GM18951 (cell line): ENCODE data around the gene CRYBA2.

Source experiments
- POLR2A ChIP-seq: IDR thresholded peaks from 4 replicates; pipeline ENCODE4 v1.6.1; 2011; ENCODE audit warnings: mild to moderate bottlenecking; ENCODE audit not compliant: insufficient read length, insufficient read depth; ENCODE audit errors: extremely low read depth
- in situ Hi-C: fragments of 300-500 bp; cut with MboI; formaldehyde crosslinking; loops from one replicate; pipeline ENCODE4 v1.12.0; 2022; ENCODE audit warnings: low sequenced_read_pairs, mixed read lengths, inconsistent platforms; ENCODE audit not compliant: unreplicated experiment

CRYBA2 gene, protein sequence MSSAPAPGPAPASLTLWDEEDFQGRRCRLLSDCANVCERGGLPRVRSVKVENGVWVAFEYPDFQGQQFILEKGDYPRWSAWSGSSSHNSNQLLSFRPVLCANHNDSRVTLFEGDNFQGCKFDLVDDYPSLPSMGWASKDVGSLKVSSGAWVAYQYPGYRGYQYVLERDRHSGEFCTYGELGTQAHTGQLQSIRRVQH

DNA sequence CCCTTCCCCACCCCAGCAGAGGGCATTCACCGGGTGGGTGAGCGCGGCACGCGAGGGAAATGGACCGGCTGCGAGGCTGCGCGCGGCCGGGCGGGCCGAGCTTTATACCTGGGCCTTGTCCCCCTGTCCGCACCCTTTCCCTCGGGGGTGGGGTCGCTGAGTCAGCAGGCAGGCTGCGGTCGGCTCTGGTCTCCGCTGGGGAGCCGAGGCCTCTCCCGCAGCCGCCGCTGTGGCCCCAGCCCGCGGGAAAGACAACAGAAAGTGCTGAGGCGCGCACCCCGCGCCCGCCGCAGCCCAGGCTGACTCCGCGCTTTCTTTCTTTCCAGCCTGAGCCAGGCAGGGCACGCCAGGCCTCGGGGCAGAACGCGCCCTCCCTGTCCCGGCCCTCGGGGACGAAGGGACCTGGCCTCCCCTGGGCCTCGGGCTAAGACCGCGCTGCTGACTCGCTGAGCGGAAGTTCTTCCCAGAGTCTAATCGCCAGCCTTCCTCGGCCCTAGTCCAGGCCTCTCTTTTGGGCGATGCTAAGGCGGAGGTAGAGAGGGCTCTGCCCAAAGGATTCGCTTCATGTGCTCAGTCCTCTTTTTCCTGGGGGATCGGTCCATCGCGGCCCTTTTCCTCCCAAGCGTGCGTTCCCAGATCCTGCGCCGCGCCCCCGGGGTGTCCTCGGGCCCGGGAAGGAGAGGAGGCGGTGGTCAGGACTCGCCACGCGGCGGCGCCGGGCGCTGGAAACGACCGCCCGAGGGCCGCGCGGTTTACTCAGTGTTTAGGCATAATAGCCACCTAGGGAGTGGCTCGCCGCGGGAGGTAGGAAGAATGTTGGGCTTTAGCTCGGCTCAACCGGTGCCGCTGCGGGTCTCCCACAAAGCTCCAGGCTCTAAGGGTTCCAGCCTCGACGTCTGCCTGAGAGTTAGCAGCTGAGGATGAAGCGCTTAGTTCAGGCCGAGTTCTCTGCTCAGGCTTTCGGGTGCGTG, at the start of gene CRYBA2:
Gene CRYBA2 (minus strand): TSS at position 78 of the 971 bp plus-strand sequence. CDS start 246 bp downstream, outside the sequence.
- TF ChIP-seq POLR2A: no peak
- in situ Hi-C loops: no loop called here

DNA sequence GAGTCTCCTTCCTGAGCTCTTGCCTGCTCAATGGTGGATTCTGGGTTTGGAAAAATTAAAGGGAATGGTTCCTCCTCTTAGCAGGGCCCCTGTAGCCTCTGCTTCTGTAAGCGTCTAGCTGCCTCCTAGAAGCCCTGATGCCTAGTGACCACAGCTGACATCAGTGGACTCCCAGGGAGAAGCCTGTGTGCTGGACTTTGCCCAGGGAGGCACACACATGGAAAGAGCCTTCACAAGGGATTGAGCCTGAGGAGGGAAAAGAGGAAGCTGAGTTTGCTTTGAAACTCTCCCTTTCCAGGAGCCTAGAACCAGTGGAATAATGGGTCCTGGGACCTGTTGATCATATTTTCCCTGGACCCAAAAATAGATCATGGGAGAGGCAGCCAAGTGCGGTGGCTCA, 49.5 kb upstream of the CRYBA2 start:
- TF ChIP-seq POLR2A: no peak
- in situ Hi-C loops: no loop called here

DNA sequence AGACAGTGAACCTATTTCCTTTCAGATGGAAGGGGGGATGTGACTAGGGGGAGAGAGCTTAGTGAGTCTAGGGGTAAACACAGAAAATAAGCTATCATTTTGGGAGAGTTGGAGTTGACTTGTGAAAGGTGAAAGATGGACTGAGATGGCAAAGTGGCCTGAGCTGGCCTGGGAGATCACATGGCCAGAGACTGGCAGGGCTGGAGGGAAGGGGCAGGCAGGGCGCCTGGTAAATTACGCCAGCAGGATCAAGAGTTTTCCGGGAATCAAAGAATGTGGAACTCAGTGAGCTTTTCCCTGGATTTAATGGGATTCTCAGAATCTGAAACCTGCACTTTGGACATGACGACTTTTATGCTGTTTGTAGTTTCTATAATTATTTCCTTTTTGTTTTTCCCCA, 48.9 kb upstream of the CRYBA2 start:
- in situ Hi-C loops: no loop called here
- no peak for TF ChIP-seq POLR2A

DNA sequence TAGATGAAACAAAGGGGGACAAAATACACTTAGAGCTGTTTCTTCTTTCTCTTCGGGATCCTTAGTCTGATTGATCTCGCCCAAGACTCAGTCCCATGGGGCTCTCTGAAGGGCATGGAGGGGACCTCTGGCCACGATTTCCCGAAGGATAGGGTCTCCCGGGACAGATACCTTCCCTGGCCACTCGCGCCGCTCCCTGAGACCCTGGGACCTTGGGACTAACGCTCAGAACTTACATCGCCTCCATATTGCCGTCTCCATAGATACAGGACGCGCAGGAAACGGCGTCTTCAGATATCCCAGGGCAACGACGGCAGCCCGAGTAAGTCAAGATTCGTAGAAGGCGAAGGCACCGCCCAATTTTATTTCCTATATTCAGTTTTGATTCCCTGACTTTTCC, 48.0 kb upstream of the CRYBA2 start, which contains the start of gene CFAP65:
Gene CFAP65 (minus strand): TSS at position 265 of the 400 bp plus-strand sequence. CDS start 2,468 bp downstream, outside the sequence.
- in situ Hi-C loops: no loop called here
- no peak for TF ChIP-seq POLR2A

DNA sequence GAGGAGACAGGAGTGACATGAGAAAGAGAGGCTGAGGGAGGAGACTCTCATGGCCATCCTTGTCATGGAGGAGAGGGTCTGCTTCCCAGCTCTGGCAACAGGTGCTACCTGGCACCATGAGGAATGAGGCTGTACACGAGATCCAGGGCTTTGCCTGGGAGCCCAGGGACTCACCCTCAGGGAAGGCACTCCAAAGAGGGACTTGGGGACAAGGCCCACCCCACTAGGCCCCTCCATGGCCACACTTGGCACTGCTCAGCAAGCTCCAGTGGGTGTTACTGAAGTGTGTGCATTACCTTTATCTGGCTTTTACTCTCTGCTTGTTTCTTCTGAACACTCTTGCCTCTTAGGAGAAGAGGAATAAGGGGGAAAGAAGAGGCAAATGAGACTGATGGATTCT, 45.4 kb upstream of the CRYBA2 start:
- no peak for TF ChIP-seq POLR2A
- in situ Hi-C loops: no loop called here

DNA sequence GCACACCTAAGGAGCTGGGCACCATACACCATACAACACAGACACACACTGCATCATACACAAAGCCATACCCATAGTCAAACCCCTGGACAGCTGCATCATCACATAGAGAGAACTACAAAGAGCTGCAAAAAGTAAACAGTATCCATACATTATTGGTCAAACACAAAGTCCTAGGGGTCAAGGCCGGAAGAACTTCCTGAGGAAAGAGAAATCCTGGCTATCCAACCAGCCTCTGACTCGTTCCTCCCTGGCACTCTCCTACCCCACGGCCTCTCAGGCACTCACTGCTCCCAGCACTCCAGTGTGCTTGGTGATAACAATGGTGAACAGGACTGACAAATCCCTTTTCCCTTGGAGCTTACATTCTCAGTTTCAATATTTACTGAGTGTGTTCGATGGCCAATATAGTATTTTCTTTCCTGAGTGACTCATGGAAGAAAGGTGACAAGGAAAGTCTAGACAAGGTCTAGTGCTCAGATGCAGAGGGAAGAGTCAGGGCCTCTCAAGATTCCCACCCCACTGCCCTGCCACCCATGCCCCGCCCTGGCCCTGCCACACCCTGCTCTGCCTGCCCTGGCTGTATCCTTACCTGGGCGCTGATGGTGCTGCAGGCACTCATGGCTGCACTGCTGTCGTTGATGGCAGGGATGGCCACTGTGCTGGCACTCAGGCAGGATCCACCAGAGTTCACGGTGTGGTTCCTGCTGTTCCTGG, 44.7 kb upstream of the CRYBA2 start:
- TF ChIP-seq POLR2A: no peak
- in situ Hi-C loops: no loop called here

DNA sequence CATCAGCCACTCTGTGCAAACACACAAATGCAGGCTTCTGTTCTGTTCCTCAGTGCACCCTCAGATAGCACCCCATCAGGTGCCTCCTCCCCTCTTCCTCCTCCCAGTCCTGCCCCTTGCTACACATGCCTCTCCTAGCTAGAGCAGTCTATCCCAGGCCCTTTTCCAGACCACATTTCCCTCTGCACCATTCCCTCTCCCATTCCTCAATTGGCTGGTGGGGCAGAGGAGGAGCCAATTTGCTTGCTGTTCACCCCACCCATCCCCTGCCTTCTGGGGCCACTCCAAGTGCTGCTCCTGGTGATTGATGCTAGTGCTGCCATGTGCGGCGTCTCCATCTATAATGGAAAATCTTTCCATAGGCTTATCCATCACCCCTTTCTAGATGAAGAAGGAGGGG, 42.7 kb upstream of the CRYBA2 start:
- no peak for TF ChIP-seq POLR2A
- in situ Hi-C loops: no loop called here

DNA sequence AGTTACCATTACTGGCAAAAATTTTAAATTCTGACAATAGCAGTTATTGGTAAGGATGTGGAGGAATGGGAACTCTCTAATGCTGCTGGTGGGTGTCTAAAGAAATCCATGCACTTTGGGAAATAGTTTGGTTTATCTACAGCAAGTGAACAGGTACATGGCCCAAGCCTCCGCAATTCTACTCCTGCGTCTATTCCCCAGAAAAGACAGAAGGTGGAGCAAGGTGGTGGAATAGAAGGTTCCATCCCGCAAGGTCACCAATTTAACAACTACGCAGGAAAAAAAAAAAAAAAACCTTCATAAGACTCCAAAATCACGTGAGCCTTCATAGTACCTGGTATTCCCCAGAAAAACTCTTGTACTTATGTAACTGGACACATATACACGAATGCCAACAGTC, 41.6 kb upstream of the CRYBA2 start:
- in situ Hi-C loops: no loop called here
- TF ChIP-seq POLR2A: no peak

DNA sequence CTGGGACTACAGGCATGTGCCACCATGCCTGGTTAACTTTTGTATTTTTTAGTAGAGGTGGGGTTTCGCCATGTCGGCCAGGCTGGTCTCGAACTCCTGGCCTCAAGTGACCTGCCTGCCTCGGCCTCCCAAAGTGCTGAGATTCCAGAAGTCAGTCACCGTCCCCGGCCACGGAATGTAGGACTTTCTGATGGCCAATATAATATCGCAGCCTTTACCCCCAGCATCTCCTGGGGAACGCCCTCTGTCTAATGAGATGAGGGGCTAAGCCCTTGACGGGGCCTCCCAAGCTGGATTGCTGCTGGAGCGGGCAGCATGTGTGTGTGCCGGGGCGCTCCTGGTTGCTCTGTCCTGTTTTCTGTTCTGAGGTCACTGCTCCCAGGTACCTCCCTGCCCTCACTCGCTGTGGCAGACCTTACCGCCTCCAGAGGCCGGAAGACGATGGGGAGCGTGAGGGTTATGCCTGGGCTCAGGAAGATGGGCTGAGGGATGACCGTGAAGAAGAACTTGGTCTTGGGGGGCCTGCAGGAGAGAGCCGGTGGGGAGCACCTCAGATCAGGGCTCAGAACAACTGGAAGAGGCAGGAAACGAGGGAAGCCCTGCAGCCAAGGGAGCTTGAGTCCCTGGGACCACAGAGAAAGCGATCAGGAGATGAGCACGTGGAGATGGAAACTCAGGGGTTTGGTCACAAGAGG, 39.0 kb upstream of the CRYBA2 start:
- TF ChIP-seq POLR2A: no peak
- in situ Hi-C loops: no loop called here

DNA sequence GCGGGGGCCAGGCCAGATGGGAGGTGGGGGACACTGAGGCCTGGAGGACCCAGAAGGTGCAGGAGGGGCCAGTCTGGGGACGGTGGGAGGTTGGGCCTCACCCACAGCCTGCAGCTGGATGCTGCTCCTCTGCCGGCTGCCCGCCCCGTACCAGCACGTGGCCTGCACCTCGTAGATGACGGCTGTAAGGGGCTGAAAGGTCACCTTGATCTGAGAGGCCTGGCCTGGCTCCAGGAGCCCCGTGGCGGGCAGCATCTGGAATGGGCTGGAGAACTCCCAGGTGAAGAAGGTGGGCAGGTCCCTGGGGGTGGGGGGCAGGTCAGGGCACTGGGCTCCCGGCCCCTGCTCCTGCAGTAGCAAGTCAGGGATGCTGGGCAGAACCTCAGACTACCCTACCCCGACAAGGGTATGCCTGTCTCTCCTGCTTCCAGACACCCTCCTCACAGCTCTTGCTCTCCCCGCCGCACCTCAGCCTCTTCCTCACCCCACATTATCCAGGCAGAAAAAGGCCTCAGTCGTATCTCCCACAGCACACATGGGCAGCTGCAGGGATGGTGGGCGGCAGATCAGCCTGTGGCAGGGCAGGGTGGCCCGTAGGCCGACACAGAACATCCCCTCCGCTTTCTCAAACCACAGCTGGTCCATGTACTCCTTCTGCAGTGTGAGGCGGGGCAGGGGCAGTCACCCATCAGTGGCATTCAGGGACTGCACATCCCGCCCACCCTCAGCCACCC, 38.0 kb upstream of the CRYBA2 start:
- in situ Hi-C loops: no loop called here
- TF ChIP-seq POLR2A: no peak

DNA sequence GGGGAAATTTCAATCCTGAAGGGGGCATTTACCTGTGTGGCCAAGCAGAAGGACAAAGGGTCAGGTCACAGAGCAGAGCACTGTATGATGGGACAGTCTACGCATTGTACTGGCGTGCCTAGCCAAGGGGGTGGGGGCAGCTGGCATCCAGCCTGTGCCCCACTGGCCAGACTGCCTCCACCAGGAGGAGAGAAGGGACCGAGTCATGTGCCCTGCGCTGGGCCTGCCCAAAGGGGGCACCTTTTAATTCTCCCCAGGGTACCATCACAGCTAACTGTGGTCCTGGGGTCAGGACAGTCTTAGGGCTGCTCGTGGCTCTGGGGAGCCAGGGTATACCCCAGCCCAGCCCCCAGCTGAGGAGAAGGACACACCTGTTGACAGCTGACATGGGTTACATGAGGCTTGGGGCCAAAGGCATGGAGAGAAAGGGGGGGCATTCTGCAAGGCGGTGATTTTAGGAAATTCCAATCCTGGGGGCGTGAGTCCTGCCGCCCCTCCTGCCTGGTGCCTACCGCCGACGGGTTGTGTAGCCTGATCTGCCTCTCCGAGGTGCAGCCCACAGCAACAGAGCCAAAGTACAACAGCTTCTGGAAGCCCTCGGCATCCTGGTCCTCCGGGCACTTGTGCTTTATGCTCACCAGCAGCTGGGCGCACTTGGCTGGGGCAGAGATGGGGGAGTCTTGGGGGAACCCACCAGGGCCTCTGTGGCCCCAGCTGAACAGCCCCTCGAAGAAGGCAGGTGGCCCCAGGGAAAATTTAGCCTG, 37.1 kb upstream of the CRYBA2 start:
- TF ChIP-seq POLR2A: no peak

DNA sequence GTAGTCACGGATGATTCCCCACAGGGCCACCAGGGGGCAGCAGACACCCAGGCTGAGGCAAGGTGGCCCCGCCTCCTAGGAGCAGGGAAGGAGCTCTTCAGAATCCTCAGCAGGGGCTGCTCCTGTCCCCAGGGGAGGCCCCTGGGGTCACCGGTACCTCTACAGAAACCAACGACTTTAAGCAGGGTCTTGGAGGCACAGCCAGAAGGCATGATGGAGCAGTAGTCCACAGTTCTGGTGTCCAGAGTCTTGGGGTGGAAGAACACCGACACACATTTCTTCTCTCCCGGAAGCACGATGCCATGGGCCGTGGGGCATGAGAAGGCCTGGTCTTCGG, 36.6 kb upstream of the CRYBA2 start:
- no peak for TF ChIP-seq POLR2A
- in situ Hi-C loops: no loop called here

More for the DNA sequence above, 37.1 kb upstream of the CRYBA2 start:
- in situ Hi-C loops: no loop called here
